Measurements from ENCODE around the gene GNG4.

- TF ChIP-seq PKNOX1 (IDR thresholded peaks at IDR 0.05) (no peak), FOXA1 (IDR thresholded peaks at IDR 0.05) (no peak), SUZ12 (IDR thresholded peaks at IDR 0.05) (no peak), NFRKB (IDR thresholded peaks at IDR 0.05) (no peak), FOXK2 (IDR thresholded peaks at IDR 0.05) (no peak)
These were observed 48.5 kb downstream of the GNG4 start for GRCh38 chr1:235601104-235601503.
